C1 segment of cervical spinal cord (tissue), 14 donors: ENCODE measurements around the gene MPP4.
A peak's percentile ranks its signal among the peaks of the same experiment; 100 is the strongest.
"Not testable (repeated sequence)": the region's sequence is repeated elsewhere in the genome, so short reads cannot be mapped to it uniquely, and the experiment has no call there.

Experiments used
- DNase-seq, 14 donors: peaks; one replicate each; lab custom pipeline; 2025; lab: John Stamatoyannopoulos, UW

The MPP4 gene

GRCh38 chr2:201671205-201671604 lies 27.2 kb downstream of the MPP4 start:
- not testable (repeated sequence) for DNase-seq

DNA sequence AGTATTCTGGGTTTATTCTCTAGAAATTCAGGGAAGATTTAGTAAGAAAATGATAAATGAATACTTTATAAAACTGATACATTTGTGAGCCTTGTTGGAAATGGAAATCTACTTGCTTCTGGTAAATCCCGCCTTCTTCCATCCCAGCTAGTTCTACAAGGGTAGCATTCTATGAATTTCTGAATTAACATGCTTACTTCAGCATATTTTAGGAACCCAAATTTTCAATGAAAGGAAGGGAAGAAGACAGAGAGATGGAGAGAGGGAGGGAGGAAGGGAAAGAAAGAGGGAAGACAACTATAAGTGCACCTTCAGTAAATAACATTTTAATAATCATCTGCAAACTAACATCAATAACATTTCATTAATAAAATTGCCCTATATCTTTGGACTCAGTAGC lies 28.6 kb downstream of the MPP4 start:
- DNase-seq = no peak

GRCh38 chr2:201668402-201668910 lies 30.0 kb downstream of the MPP4 start:
- no peak for DNase-seq

- no peak for DNase-seq
Measured at GRCh38 chr2:201664334-201664733, 34.1 kb downstream of the MPP4 start.

DNA sequence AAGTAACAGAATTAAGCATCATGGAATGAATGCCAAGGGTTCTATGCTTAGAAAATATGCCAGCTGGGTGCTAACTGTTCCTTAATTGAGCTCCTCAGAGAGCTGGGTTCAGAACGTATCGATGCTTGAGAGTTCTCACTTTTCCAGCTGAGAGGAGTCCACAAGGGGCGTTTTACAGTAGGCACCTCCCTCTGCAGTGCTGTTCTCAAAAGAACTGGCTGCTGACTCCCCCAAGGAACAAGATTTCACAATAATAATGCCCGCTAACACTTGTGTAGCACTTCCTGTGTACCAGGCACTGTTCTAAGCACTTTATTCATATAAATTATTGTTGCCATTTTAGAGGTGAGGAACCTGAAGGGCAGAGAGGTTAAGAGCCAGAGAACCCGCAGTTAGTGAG lies 37.1 kb downstream of the MPP4 start:
- no peak for DNase-seq

DNA sequence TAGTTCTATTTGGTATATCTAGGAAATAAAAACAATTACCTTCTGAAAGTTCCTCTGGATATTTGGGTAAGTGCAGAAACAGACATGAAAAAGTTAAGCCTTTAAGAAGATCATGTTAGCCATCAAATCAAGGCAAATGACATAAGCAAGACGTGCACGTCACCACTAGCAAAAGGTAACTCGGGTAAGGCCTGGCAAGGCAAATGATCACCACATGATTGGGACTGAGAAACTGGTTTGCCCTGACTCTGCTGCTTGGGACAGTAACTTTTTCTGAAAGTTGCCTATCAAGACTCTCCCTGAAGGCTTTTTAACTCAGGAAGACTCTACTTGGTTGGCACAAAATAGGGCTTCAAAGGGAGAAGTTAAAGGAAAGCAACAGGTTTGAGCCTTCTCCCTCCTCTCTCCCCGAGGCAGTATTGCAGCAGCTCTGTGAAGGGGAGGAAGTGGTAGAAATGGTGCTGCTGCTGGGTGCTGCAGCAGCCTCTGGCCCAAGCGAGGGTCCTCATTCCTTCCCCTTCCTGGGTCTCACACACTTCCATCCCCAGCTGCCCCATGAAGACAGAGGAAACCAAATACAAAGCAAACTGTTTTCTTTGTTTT lies 38.0 kb downstream of the MPP4 start:
- no peak for DNase-seq

GRCh38 chr2:201656740-201657139 lies 41.7 kb downstream of the MPP4 start:
- no peak for DNase-seq

GRCh38 chr2:201656102-201656501 lies 42.3 kb downstream of the MPP4 start:
- DNase-seq = no peak

GRCh38 chr2:201654616-201655384 lies 43.6 kb downstream of the MPP4 start:
- DNase-seq = no peak

DNA sequence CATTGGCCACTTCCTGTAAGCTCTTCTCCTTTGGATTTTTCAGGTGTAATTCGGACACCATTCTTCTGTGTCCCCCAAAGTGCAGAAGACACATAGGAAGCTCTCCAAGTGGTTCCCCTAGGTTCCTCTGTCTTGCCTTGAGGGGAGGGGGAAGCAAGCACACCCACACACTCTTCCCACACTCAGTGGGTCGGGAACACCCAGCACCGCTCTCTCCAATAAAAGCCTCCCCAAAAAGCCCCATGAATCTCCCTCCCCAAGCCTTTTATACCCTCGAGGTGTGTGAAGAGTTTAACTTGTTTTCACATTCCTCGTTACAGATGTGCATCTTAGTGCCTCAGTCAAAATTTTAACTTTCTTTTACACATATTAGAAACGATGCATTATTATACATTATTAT lies 45.2 kb downstream of the MPP4 start:
- DNase-seq = no peak

DNA sequence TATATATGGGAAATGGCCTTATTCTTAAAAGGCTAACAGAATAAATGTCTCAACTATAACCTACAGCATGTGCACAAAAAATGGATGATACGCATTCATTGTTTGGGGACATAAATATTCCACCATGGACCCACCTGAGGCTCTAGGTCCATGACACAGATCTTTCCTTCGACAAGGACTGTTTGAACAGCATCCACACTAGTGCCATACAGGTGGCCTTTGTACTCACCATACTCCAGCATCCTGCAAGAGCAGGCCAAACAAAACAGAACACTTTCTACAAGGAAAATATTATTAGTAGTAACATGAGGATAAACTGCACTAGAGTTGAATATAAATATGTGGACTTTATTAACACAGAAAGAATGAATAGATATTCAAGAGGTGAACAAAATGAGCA lies 49.0 kb downstream of the MPP4 start:
- no peak for DNase-seq

DNA sequence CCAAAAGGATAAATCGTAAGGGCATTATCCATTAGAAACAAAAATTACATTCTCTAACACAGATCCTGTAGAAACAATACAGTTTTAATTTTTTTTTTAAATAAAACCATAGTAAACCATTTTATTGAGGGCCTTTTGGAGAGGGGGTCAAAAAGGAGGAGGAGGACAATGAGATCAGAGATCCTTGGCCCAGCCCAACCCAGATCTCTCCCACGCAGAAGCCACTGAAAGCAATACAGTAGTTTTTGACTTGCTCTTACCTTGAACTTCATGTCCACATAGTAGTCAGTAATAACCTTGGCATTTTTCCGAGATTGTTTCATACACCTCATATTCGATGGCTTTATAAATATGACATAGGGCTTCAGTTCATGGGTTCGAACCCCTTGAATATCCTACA lies 51.0 kb downstream of the MPP4 start:
- no peak for DNase-seq

DNA sequence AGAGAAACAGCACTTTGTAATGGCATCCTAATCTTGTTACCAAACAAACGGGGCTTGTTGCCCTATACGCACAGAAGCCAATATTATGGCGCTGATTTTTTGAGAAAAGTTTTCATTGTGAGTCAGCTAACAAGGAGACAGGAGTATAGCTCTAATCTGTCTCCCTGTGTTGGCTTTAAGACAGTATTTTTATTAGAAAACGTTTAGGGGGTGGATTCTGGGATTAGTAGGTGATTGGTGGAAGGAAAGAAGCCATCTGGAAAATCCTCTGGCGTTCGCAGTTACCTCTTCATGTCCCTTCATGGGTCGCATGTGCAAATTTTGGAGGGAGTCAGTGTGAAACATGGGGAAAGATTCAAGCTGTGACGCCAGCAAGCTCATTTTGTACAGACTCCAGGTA lies 54.4 kb downstream of the MPP4 start:
- peak in 7 of 14 donors; percentile 3 to 33 (median 12) for DNase-seq

DNA sequence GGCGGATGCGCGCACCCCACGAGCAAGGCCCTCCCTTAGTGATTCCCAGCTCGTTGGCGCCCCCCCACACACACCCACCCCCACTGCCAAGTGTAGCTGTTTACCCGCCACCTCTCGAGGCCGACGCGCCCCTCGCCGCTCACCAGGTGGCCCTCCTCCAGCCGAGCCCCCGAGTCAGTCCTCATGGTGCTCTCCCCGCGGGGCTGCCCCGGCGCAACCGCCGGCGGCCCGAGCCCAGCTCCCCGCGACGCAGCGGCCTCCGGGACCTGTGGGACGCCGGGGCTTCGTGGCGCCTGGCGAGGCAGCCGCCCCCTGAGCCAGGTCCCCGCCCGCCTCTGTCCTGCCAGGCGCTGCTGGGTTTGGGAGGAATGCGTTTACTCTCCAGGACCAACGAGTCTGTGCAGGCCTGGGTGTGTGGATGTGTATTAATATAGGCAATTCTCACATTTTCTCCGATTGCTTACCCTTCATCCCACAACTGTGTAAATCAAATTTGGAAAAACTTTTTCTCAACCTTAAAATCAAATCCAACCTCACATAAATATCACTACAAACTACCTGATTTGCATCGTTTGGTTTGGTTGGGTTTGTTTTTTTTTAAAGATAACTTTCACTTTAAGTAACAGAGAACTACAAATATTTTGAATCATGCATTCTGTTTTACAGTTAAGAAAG lies 55.1 kb downstream of the MPP4 start, which contains the start of gene TMEM237:
TSS of gene TMEM237 (minus strand) at position 288 of the 675 bp plus-strand sequence. CDS start at position 185, 103 bp downstream.
- peak in 10 of 14 donors; percentile 52 to 85 (median 68) for DNase-seq

GRCh38 chr2:201642579-201643215 lies 55.7 kb downstream of the MPP4 start:
- DNase-seq = peak; percentile 33 to 87 (median 78)

DNA sequence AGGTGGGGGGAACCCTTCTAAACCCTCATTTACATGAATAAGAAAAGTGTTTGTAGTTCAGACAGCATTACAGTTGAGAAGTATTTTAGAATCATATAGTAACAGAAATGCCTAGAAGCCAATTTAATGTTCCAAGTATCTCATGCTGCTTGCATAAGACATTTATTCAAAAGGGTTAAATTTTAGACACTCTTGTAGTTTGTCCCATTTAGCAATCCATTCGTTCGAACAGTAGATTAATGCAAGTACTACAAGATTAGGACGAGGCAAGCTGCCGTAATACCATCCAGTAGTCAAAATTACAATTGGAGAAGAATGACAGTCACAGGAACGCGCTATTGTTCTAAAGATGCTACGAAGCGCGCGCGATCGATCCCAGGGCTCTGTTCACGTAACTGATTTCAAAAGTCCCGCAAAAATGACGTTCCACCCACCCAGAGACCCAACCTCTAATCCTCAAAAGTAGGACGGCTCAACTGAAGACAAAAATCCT lies 56.3 kb downstream of the MPP4 start:
- peak in 1 of 14 donors; percentile 85 for DNase-seq

DNA sequence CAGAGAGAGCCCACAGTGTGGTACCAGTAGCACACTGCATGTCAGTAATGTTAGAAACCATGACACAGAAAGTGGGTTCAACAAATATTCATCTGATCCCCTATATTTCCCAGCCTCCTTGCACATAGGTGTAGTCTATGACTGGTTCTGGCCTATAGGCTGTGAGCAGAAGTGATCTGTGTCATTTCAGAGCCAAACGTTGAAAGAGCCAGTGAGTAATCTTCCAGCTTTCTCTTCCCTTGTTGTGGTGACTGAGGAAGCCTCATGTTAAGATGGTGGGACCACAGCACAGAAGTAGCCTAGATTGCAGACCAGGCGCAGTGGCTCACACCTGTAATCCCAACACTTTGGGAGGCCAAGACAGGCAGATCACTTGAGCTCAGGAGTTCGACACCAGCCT lies 59.2 kb downstream of the MPP4 start:
- DNase-seq = no peak

DNA sequence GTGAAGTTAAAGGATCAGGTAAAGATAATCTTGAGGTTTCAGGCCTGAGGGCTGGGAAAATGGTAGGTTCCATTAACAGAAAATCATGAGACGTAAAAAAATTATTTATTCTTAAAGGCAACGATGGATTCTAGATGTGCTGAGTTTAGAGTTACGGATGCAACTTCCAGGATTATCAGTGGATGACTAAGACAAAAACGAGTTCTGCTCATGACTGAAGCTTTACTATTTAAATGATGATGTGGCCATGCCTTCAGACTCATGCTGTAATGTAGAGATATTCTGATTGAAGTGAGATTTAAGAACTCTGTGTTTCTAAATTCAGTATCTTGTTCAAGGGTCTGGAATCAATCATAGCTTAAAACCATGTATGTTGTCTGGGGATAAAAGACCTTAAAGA lies 60.1 kb downstream of the MPP4 start:
- DNase-seq = no peak

- no peak for DNase-seq
Measured at GRCh38 chr2:201633661-201634249, 64.7 kb downstream of the MPP4 start.

- DNase-seq = no peak
Measured at GRCh38 chr2:201631041-201631440, 67.4 kb downstream of the MPP4 start.

DNA sequence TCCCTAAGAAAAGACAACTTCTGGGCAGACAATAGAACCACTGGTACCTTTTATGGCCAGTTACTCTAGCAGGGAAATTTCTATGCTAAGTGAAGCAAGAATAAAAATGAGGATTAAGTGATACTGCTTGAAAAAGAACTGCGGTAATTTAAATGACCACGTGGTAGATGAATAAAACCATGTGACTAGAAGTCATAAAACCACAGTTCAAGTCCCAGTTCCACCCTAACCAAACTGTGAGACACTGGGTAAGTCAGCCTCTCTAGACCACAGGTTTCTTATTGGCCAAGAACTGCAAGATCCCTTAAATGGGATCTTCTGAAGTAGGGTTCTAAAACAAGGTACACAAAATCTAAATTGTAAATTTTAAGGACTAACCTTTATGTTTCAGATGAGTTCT lies 67.9 kb downstream of the MPP4 start:
- DNase-seq = no peak
